Measurements from ENCODE around the gene ACVRL1.

ACVRL1 gene

DNA sequence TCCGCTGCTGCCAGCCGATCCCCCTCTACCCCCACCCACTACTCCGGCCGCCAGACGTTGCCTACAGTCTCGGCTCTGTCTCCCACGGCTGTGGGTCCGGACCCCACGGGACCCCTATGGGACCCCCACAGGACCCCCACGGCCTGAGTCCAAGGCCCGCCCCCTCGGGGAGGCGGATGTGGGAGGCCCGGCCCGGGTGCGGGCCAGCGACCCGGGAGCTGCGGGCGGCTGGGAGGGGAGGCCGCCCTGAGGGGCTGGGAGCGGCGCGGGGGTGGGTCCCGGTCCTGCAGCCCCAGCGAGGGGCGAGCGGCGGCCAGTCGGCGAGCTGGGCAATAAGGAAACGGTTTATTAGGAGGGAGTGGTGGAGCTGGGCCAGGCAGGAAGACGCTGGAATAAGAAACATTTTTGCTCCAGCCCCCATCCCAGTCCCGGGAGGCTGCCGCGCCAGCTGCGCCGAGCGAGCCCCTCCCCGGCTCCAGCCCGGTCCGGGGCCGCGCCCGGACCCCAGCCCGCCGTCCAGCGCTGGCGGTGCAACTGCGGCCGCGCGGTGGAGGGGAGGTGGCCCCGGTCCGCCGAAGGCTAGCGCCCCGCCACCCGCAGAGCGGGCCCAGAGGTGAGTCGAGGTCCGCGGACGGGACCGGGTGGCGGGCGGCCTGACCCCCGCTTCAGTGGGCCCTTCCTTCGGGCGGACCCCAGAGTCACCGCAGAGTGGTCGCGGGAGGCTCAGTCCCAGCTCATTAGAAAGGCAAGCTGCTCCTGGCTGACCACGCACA lies at the start of gene ACVRL1:
Gene ACVRL1, plus strand, starts transcription at position 422 of the 773 bp plus-strand sequence. CDS start 4,971 bp downstream, outside the sequence.
- TF ChIP-seq GATA3 (IDR thresholded peaks at IDR 0.05; ENCODE audit: low read depth, low read length) (no peak), GATA2 (IDR thresholded peaks at IDR 0.05; ENCODE audit: low read depth, low read length) (no peak)

- TF ChIP-seq GATA3 (IDR thresholded peaks at IDR 0.05; ENCODE audit: low read depth, low read length) (no peak), GATA2 (IDR thresholded peaks at IDR 0.05; ENCODE audit: low read depth, low read length) (no peak)
These were observed 46.3 kb upstream of the ACVRL1 start for GRCh38 chr12:51860986-51861385.

DNA sequence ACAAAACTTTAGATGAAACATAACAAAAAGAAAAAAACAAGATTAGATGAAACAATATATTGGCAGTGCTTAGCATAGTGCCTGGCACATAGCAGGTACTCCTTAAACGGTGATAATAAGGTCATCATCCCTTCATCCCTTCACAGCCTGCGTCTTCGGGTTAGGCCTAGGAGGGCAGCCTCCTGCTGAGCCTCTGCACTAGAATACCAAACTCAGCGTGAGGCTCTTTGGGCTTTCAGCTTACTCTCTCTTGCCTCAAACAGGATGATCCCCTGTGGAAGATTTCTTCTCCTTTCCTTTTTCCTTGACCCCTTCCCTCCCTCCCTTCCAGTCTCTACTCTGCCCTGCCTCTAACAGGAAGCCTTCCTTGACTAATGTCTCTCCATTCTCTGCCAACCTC lies 44.4 kb upstream of the ACVRL1 start:
- TF ChIP-seq GATA3 (IDR thresholded peaks at IDR 0.05; ENCODE audit: low read depth, low read length): no peak
- no peak for TF ChIP-seq GATA2 (IDR thresholded peaks at IDR 0.05; ENCODE audit: low read depth, low read length)

DNA sequence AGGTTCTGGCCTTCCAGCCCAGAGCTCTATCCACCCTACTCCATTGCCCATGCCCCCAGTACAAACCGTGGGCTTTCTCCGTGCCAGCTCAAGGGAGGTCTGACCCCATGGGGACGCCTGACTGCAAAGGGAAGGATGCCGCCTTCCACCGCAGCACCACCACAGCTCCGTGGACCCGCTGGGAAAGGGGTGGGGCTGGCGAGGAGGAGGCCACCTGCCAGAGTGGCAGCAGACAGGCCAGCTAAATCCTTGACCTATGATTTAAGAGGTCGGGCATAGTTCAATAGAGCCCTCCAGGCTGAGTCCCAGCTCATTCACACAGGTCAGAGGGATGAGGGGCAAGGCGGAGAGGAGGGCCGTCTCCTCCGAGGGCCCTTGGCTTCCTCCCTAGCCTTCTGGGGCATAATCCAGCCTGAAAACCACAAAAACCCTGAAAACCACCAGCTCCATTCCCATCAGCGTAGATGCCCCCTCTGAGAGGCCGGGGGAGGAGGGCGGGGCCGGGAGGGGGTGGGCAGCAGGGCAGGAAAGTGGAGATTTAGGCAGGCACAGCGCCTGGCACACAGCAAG lies 43.9 kb upstream of the ACVRL1 start:
- no peak for TF ChIP-seq GATA2 (IDR thresholded peaks at IDR 0.05; ENCODE audit: low read depth, low read length)
- TF ChIP-seq GATA3 (IDR thresholded peaks at IDR 0.05; ENCODE audit: low read depth, low read length): no peak

DNA sequence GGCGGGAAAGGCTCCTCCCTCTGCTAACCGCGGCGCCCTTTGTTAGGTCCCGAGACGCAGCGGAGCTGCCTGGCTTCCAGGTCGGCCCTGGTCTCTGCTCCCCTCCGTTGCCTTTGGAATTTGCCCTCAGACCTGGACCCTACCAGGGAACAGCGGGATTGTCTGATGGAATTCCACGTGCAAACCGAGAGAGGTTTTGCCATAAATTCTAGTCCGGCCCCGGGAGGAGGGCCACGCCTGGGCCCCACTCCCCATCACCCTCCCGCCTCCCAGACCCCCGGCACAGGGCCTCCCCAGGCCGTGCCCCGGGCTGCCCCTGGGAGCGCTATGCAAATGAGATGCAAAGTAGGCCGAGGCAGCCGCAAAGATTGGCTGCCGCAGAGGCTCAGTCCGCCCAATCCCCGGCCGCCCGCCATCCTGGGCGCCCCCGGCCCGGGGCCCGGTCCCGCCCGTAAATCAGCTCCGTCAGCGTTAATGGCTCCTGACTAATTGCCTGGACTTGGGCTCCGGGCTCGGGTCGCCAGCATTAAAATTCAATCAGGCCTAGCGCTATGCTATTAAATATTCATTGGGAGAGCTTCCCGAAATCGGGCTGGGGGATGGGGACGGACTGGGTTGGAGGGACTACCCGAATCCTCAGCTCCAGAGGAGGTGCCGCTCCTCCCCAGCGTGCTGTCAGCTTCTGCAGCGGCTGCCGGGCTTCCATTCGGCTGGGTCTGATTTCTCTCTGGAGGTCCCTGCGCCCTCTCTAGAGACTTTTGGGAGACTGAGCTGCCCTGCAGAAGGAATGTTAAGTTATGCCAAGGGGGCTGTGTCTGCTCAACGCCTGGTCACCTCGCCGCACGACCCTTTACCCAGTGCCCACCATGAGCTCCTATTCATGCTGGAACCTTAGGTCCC lies 43.1 kb upstream of the ACVRL1 start:
- TF ChIP-seq GATA2 (IDR thresholded peaks at IDR 0.05; ENCODE audit: low read depth, low read length): no peak
- no peak for TF ChIP-seq GATA3 (IDR thresholded peaks at IDR 0.05; ENCODE audit: low read depth, low read length)

GRCh38 chr12:51864833-51865670 lies 42.3 kb upstream of the ACVRL1 start:
- TF ChIP-seq GATA3 (IDR thresholded peaks at IDR 0.05; ENCODE audit: low read depth, low read length) (no peak), GATA2 (IDR thresholded peaks at IDR 0.05; ENCODE audit: low read depth, low read length) (no peak)

DNA sequence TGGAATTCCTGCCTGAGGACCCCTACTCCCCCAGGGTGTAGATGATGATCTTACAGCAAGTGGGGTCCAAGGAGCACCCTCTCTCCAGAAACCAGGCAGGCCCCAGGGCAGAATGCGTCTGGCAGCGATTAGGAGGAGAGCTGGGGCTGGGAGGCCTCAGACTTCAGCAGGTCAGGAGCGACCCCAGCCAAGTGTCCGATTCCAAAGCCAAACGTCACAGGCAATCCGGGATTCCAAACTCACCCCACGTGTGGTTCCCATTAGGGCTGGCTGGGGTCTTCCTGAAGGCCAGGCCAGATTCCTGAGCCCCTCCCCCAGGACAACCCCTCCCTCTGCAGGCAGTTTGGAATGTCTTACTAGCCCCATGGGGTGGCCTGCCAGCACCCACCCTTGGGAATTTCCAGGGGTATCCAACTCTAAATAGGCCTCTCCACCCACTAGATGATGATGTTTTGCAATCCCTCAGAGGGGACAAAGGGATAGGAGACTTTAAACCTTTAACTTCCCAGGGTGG lies 41.5 kb upstream of the ACVRL1 start:
- TF ChIP-seq GATA2 (IDR thresholded peaks at IDR 0.05; ENCODE audit: low read depth, low read length) (no peak), GATA3 (IDR thresholded peaks at IDR 0.05; ENCODE audit: low read depth, low read length) (no peak)

DNA sequence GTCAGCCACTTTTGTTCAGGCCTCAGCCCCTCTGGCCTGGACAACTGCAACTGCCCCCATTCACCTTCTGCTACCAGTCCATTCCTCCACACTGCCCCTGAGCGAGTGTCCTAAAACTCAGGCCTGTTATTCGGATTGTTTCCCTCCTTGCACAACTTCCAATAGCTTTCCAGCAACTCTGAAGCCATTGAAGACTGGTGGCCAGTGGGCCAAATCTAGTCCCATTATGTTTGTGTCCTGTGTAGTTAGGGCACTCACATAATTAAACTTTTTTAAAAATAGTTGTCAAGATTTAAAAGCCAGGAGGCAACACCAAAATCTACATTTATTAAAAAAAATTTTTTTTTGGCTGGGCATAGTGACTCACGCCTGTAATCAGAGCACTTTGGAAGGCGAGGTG lies 41.0 kb upstream of the ACVRL1 start:
- TF ChIP-seq GATA2 (IDR thresholded peaks at IDR 0.05; ENCODE audit: low read depth, low read length) (no peak), GATA3 (IDR thresholded peaks at IDR 0.05; ENCODE audit: low read depth, low read length) (no peak)

DNA sequence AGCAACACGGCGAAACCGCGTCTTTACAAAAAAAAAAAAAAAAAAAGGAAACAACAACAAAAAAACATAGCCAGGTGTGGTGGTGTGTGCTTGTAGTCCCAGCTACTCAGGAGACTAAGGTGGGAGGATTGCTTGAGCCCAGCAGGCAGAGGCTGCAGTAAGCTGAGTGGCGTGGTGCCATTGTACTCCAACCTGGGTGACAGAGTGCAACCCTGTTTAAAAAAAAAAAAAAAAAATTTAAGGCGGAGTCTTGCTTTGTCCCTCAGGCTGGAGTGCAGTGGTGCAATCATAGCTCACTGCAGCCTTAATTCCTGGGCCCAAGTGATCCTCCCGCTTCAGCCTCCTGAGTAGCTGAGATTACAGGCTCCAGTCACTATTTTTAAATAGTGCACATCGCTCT lies 40.5 kb upstream of the ACVRL1 start:
- TF ChIP-seq GATA2 (IDR thresholded peaks at IDR 0.05; ENCODE audit: low read depth, low read length) (no peak), GATA3 (IDR thresholded peaks at IDR 0.05; ENCODE audit: low read depth, low read length) (no peak)

- TF ChIP-seq GATA3 (IDR thresholded peaks at IDR 0.05; ENCODE audit: low read depth, low read length) (no peak), GATA2 (IDR thresholded peaks at IDR 0.05; ENCODE audit: low read depth, low read length) (no peak)
These were observed 39.9 kb upstream of the ACVRL1 start for GRCh38 chr12:51867371-51867770.

DNA sequence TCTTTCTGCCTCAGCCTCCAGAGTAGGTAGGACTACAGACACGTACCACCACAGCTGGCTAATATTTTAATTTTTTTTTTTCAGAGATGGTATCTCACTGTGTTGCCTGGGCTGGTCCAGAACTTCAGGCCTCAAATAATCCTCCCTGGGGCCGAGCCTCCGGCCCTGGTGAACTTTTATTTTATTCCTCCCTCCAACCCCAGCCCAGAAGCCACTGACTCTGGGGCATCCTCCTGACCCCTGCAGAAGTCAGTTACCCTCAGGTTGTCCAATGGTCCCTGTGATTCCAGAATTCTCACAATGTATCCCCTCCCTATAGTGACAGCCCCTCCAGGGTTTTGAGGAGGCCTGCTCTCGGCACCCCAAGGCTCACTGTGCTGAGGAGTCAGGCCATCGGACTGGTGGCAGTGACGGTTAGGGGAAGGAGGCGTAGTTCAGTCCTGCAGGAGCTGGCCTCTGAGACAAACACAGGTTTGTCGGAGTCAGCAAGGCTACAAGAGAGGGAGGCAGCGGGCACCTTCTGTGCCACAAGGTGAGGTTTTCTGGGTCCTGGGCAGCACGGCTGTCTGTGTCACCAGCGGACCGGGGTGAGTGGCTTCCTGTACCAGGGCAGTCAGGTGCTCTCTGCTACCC lies 39.4 kb upstream of the ACVRL1 start:
- no peak for TF ChIP-seq GATA2 (IDR thresholded peaks at IDR 0.05; ENCODE audit: low read depth, low read length)
- no peak for TF ChIP-seq GATA3 (IDR thresholded peaks at IDR 0.05; ENCODE audit: low read depth, low read length)

GRCh38 chr12:51868821-51869495 lies 38.3 kb upstream of the ACVRL1 start:
- TF ChIP-seq GATA3 (IDR thresholded peaks at IDR 0.05; ENCODE audit: low read depth, low read length) (no peak), GATA2 (IDR thresholded peaks at IDR 0.05; ENCODE audit: low read depth, low read length) (no peak)

Measured in SH-SY5Y (cell line).